Hepatocyte (in vitro differentiated cells): Measurements from ENCODE around the gene NCL.

Experiments used
- EZH2 ChIP-seq: fragments of 200-600 bp; sonication (generic); IDR thresholded peaks from 2 replicates; pipeline ENCODE4 v1.6.1; 2016; ENCODE audit warnings: antibody characterized with exemption, mild to moderate bottlenecking, borderline replicate concordance
- TF ChIP-seq, protein P1 (sequence below): fragments of 200-600 bp; sonication (generic); IDR thresholded peaks from 2 replicates; pipeline ENCODE4 v1.5.1; 2016; ENCODE audit warnings: antibody characterized with exemption, mild to moderate bottlenecking; ENCODE audit not compliant: poor library complexity

DNA sequence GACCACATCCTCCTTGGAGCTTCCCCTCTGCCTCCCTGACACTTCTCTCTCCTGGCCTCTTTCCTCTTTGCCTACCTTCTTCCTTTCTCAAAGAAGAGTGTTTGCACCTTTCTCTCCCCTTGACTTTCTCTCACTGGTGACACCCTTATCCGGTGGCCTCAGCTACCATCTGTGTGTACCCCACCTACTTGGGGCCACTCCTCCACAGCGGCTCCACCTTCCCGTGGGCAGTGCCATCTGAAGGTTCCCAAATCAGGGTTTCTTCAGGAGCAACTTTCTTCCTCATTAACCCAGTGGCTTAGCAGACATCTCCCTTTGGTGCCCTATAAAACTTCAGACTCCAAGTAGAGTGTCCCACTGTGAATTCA, 5.3 kb upstream of the NCL start:
- TF ChIP-seq, protein P1, sequence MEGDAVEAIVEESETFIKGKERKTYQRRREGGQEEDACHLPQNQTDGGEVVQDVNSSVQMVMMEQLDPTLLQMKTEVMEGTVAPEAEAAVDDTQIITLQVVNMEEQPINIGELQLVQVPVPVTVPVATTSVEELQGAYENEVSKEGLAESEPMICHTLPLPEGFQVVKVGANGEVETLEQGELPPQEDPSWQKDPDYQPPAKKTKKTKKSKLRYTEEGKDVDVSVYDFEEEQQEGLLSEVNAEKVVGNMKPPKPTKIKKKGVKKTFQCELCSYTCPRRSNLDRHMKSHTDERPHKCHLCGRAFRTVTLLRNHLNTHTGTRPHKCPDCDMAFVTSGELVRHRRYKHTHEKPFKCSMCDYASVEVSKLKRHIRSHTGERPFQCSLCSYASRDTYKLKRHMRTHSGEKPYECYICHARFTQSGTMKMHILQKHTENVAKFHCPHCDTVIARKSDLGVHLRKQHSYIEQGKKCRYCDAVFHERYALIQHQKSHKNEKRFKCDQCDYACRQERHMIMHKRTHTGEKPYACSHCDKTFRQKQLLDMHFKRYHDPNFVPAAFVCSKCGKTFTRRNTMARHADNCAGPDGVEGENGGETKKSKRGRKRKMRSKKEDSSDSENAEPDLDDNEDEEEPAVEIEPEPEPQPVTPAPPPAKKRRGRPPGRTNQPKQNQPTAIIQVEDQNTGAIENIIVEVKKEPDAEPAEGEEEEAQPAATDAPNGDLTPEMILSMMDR: no peak
- no peak for TF ChIP-seq EZH2
